ENCODE results near the gene OGDH. TPM values are rescaled to one million over a fixed set of nuclear protein-coding genes. Genes with fewer than 3 reads are reported as not detected.

The OGDH gene
- total and polyA plus RNA-seq, 2 of the 13 experiments (the other 11 are each of a cell fraction or from before 2014, with no cell fraction given), result 17.4 to 25.4 TPM

DNA sequence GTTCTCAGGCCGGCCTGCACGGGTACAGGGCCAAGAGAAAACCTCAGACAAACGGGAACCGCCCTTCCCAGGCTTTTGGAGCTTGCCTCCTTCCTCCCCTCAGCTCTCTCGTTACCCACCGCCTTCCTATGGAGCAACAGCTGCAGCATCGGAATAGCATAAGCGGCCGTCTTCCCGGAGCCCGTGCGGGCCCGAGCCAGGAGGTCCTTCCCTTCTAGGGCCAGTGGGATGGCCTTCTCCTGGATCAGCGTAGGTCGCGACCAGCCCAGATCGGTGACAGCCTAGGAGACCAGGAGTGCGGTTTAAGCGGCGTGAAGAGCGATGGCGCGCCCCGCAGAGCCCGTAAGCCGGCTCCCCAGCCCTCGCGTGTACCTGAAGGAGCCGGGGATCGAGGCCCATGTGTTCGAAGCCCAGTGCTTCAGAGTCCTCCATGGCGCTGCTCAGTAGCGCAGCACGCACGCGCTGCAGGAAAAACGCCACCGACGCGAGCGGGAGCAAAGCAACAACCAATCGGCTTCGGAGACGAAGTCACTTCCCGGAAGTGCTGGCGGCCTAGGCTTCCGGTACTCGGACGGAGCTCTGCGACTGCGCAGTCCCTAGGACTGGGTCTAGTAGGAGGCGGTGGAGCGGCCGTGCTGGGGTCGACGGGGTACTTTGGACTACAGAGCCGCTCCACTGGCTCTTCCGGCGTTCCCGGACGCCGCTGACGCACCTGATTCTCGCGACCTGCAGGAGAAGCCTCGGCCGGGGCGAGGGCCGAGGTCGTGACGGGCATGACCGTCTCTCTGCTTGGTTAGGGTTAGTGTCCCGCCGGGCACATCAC lies 32.8 kb upstream of the OGDH start, which contains the start of gene DDX56:
TSS of gene DDX56 (minus strand) at position 445 of the 823 bp plus-strand sequence. CDS start at position 432, 13 bp downstream.
- no peaks in the 10 kb centered on the region for H3K9me3 ChIP-seq (ENCODE audit: low read length)
- CTCF ChIA-PET (ENCODE audit: low intra/inter-chr PET ratio, low total read pairs), result no interaction called here
- peaks cover 33% of the 10 kb centered on the region for H3K79me2 ChIP-seq (ENCODE audit: insufficient read depth, low read length)
- TF ChIP-seq ZNF24 (IDR thresholded peaks at IDR 0.05) (no peak), KLF12 (CRISPR knock-in tag; IDR thresholded peaks at IDR 0.05; ENCODE audit: borderline replicate concordance) (peak; percentile 71; the same call in 1 of the 2 replicates), ZNF761 (CRISPR knock-in tag; conservative IDR thresholded peaks at IDR 0.05) (peak; percentile 93), ETV5 (CRISPR knock-in tag; IDR thresholded peaks at IDR 0.05; ENCODE audit: borderline replicate concordance) (no peak; the same call in none of the 2 replicates), TCF7L2 (IDR thresholded peaks at IDR 0.05; ENCODE audit: low read depth, low read length) (no peak), KMT2B (CRISPR knock-in tag; IDR thresholded peaks at IDR 0.05) (peak; percentile 93), ZNF674 (CRISPR knock-in tag; IDR thresholded peaks at IDR 0.05; ENCODE audit: low read depth) (no peak), BHLHE40 (IDR thresholded peaks at IDR 0.05; ENCODE audit: low read length) (peak; percentile 45; the same call in 1 of the 2 replicates), ZNF282 (IDR thresholded peaks at IDR 0.05; ENCODE audit: partially characterized antibody) (no peak), ZNF136 (CRISPR knock-in tag; IDR thresholded peaks at IDR 0.05; ENCODE audit: low read depth) (no peak; the same call in 1 of the 2 replicates), STAG1 (CRISPR knock-in tag; IDR thresholded peaks at IDR 0.05) (peak; percentile 17; the same call in 1 of the 2 replicates), TBX3 (IDR thresholded peaks at IDR 0.05; ENCODE audit: borderline replicate concordance) (peak; percentile 19; the same call in 1 of the 2 replicates)
- TF ChIP-seq, protein P1, sequence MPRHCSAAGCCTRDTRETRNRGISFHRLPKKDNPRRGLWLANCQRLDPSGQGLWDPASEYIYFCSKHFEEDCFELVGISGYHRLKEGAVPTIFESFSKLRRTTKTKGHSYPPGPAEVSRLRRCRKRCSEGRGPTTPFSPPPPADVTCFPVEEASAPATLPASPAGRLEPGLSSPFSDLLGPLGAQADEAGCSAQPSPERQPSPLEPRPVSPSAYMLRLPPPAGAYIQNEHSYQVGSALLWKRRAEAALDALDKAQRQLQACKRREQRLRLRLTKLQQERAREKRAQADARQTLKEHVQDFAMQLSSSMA (CRISPR knock-in tag; IDR thresholded peaks at IDR 0.05), result peak; percentile 61; the same call in 1 of the 2 replicates
- TF ChIP-seq, protein P2, sequence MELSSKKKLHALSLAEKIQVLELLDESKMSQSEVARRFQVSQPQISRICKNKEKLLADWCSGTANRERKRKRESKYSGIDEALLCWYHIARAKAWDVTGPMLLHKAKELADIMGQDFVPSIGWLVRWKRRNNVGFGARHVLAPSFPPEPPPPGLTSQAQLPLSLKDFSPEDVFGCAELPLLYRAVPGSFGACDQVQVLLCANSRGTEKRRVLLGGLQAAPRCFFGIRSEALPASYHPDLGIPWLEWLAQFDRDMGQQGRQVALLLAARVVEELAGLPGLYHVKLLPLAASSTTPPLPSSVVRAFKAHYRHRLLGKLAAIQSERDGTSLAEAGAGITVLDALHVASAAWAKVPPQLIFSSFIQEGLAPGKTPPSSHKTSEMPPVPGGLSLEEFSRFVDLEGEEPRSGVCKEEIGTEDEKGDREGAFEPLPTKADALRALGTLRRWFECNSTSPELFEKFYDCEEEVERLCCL (CRISPR knock-in tag; IDR thresholded peaks at IDR 0.05; ENCODE audit: borderline replicate concordance), result peak; percentile 85
- TF ChIP-seq, protein P3, sequence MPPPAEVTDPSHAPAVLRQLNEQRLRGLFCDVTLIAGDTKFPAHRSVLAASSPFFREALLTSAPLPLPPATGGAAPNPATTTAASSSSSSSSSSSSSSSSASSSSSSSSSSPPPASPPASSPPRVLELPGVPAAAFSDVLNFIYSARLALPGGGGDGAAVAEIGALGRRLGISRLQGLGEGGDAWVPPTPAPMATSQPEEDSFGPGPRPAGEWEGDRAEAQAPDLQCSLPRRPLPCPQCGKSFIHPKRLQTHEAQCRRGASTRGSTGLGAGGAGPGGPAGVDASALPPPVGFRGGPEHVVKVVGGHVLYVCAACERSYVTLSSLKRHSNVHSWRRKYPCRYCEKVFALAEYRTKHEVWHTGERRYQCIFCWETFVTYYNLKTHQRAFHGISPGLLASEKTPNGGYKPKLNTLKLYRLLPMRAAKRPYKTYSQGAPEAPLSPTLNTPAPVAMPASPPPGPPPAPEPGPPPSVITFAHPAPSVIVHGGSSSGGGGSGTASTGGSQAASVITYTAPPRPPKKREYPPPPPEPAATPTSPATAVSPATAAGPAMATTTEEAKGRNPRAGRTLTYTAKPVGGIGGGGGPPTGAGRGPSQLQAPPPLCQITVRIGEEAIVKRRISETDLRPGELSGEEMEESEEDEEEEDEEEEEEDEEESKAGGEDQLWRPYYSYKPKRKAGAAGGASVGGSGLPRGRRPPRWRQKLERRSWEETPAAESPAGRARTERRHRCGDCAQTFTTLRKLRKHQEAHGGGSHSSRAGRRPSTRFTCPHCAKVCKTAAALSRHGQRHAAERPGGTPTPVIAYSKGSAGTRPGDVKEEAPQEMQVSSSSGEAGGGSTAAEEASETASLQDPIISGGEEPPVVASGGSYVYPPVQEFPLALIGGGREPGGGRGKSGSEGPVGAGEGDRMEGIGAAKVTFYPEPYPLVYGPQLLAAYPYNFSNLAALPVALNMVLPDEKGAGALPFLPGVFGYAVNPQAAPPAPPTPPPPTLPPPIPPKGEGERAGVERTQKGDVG (CRISPR knock-in tag; IDR thresholded peaks at IDR 0.05; ENCODE audit: borderline replicate concordance), result peak; percentile 92; the same call in 1 of the 2 replicates
- TF ChIP-seq, protein P4, sequence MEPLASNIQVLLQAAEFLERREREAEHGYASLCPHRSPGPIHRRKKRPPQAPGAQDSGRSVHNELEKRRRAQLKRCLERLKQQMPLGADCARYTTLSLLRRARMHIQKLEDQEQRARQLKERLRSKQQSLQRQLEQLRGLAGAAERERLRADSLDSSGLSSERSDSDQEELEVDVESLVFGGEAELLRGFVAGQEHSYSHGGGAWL (CRISPR knock-in tag; IDR thresholded peaks at IDR 0.05), result peak; percentile 97
- TF ChIP-seq, protein P5, sequence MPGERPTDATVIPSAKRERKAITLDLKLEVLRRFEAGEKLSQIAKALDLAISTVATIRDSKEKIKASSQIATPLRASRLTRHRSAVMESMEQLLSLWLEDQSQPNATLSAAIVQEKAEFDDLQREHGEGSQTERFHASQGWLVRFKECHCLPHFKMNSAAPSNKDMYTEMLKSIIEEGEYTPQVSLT (CRISPR knock-in tag; IDR thresholded peaks at IDR 0.05; ENCODE audit: borderline replicate concordance, low read depth), result 0 out of 2 replicates have a peak, but pooled peaks have one; percentile 76

More for the DNA sequence above, 32.8 kb upstream of the OGDH start, which contains the start of gene DDX56:
- intact Hi-C loops (cut with micrococcal nuclease; ENCODE audit: unreplicated experiment), result loop anchor here (5.0 kb wide), 1 partner anchor 81 kb away; the partner anchor contains the start of gene NUDCD3
- POLR2A ChIA-PET, result interaction anchor here (0.6 to 2.8 kb wide), 29 partner anchors 9 to 538 kb away, joined by 3 to 45 read pairs (median 4); partner anchors contain the start of genes NPC1L1, NUDCD3, OGDH and POLD2
- no peaks in the 10 kb centered on the region; a peak in 1 of 5 replicates for H3K27me3 ChIP-seq (ENCODE audit: control insufficient read depth in 1 of 2, insufficient read depth in 2 of 2, low read length in 2 of 2)
- peak within 1 kb of the TSS; percentile 77 to 91 (median 83) for H3K4me3 ChIP-seq (replicated peaks in 1 of 3; ENCODE audit: insufficient read depth in 1 of 3, low read depth in 2 of 3, low read length in 3 of 3)
- peak within 1 kb of the TSS; percentile 99 for H3K4me2 ChIP-seq (ENCODE audit: low read depth, low read length)
- FAIRE-seq, result peak; percentile 97
- peak; percentile 96 for DNase-seq (ENCODE audit: low spot score)
- H2AFZ ChIP-seq (ENCODE audit: low read length), result no peak within 1 kb of the TSS
- H3K36me3 ChIP-seq (replicated peaks in 1 of 2; ENCODE audit: control insufficient read depth in 1 of 2, insufficient read depth in 2 of 2, low read length in 2 of 2), result peaks cover 24 to 50% of the 10 kb centered on the region in 2 experiments
- peaks cover 39% of the 10 kb centered on the region for H3K4me1 ChIP-seq (ENCODE audit: insufficient read depth, low read length)
- in situ Hi-C loops (cut with HindIII; ENCODE audit: extremely low pct_ligation_motif_present, low pct_unique_long_range_greater_than_20kb), result no loop called here
- H4K20me1 ChIP-seq (ENCODE audit: insufficient read depth, low read length), result no peaks in the 10 kb centered on the region
- no TSS peak for BruUV-seq (replicated peaks)
- ATAC-seq, result peak; percentile 97
- WGBS (ENCODE audit: low lambda C conversion rate), result 3% methylated on average over 28 of the region's 74 CpGs
- peak within 1 kb of the TSS; percentile 83 for H3K27ac ChIP-seq (ENCODE audit: extremely low read length, insufficient read depth, low read length)
- H3K9ac ChIP-seq (ENCODE audit: insufficient read depth, low read depth, low read length), result peak within 1 kb of the TSS; percentile 93
